Activated CD8-positive, alpha-beta memory T cell treated with anti-CD3 and anti-CD28 coated beads, Interleukin-2, amount 50 U/mL, for 48 hours (primary cell): Measurements from ENCODE around the gene HNRNPK.
A peak's percentile ranks its signal among the peaks of the same experiment; 100 is the strongest.
"Not testable (repeated sequence)": the region's sequence is repeated elsewhere in the genome, so short reads cannot be mapped to it uniquely, and the experiment has no call there.

Source experiments
- DNase-seq: peaks from one replicate; pipeline ENCODE4 v3.0.0-alpha.2; 2020

HNRNPK gene

GRCh38 chr9:83976372-83976771 lies 3.6 kb downstream of the HNRNPK start:
- DNase-seq, result no peak

DNA sequence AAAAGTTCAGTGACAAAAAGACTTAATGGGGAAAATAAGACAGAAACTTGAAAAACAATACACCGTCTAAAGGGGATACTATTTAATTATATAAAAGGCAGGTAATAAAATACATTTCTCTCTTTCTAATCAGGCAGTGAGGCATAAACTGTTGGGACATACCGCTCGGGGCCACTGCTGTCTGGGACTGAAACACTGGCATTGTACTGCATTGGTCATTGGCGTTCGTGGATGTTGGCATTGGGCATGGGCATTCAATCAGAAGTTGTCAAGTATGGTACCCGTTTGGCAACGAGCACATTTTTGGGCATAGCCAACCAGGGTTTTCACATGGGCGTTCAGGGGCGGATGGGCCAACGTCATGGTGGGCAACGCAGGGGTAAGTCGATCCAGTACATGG lies 4.7 kb downstream of the HNRNPK start:
- no peak for DNase-seq

GRCh38 chr9:83972286-83972685 lies 7.7 kb downstream of the HNRNPK start:
- no peak for DNase-seq

- DNase-seq, result no peak
Measured at GRCh38 chr9:83971485-83971884, 8.5 kb downstream of the HNRNPK start.

DNA sequence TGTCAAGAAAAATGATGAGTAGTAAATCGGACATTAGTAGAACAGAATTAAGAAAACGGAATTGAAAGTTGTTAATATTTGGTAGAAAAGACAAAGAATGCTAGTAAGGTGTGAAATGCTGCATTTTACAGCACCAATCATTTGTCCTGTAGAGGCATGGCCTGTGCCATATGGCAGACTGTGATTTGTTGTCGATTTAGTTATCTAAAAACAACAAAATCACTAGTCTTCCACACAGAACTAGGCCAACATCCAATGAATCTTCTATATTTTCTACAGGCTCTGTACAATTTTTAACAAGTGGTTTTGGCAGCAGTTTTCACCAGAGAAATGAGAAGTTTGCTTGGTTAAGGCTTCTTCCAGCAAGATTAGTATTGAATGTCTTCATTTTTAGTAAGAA lies 10.4 kb downstream of the HNRNPK start:
- DNase-seq, result no peak

GRCh38 chr9:83967073-83967472 lies 12.9 kb downstream of the HNRNPK start:
- DNase-seq, result no peak

- DNase-seq, result no peak
Measured at GRCh38 chr9:83966209-83966582, 13.8 kb downstream of the HNRNPK start.

- DNase-seq, result no peak
Measured at GRCh38 chr9:83965350-83966208, 14.4 kb downstream of the HNRNPK start.

DNA sequence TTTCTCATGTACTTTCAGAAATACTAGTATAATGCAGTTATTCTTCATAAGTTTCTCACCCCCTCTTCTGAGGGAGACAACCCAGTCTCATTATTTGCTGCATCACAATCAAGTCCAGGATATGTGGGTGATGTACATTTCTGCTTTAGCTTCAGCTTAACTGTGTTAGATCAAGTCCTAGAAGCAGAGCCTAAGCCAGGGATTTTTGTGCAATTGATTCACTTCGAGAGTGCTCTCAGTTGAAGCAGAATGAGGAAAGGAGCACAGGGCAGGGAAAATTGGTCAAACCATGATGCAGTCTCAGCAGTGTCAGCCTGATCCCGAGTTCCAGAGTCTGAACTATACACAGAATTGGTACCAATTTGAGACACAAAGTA lies 15.1 kb downstream of the HNRNPK start:
- DNase-seq, result no peak

- no peak for DNase-seq
Measured at GRCh38 chr9:83962165-83962564, 17.9 kb downstream of the HNRNPK start.

GRCh38 chr9:83960991-83961390 lies 19.0 kb downstream of the HNRNPK start:
- DNase-seq, result no peak

DNA sequence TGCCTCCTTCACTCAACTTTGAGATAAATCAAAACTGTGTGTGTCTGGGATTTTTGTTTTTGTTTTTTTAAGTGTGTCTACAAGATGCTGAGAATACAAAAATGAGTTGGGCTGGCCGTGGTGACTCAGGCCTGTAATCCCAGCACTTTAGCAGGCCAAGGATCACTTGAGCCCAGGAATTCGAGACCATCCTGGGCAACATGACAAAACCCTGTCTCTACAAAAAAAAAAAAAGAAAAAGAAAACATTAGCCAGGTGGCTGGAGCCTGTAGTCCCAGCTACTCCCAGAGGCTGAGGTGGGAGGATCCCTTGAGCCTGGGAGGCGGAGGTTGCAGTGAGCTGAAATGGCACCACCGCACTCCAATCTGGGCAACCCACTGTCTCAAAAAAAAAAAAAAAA lies 21.0 kb downstream of the HNRNPK start:
- DNase-seq, result no peak

GRCh38 chr9:83957248-83957513 lies 22.8 kb downstream of the HNRNPK start:
- no peak for DNase-seq

DNA sequence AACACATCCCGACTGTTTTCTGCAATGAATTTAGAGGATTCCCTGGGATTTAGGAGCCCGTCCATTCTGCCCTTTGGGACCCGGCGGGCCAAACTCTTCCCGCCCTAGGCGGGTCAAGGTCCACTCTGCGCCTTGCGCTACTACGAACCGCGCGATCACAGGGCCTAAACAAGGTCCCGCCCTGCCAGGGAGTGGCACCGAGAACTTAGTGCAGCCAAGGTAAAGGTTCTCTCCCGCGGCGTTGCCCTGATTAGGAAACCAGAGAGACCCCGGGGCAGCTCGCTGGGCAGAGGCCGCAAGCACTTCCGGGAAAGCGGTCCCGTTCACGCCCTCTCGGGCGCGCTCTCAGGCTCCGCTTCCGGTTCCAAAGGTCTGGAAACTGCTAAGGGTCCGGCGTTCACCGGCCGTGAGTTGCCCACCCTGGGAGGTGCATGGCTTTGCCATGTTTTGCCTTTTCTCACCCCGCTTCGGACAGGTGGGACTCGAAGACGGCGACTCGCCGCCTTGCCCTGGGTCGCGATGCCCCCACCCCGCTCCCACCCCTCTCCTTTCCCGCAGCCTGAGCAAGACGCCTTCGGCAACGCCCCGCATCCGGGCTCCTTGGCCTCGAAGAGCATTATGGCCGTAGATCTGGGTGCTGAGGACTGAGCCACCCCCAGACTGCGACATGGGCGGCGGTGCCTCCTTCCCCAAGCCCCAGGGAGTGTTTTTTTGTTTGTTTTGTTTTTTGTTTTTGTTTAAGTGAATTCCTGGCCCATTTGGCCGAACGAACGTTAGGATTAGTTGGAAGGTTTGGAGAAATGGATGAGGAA lies 23.4 kb downstream of the HNRNPK start:
- peak; percentile 86 for DNase-seq

GRCh38 chr9:83956086-83956435 lies 24.0 kb downstream of the HNRNPK start:
- peak; percentile 76 for DNase-seq

DNA sequence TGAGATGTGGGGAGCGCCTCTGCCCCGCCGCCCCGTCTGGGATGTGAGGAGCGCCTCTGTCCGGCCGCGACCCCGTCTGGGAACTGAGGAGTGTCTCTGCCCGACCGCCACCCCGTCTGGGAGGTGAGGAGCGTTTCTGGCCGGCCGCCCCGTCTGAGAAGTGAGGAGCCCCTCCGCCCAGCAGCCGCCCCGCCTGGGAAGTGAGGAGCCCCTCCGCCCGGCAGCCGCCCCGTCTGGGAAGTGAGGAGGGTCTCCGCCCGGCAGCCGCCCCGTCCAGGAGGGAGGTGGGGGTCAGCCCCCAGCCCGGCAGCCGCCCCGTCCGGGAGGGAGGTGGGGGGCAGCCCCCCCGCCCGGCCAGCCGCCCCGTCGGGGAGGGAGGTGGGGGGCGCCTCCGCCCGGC lies 31.9 kb downstream of the HNRNPK start:
- DNase-seq, result not testable (repeated sequence)

DNA sequence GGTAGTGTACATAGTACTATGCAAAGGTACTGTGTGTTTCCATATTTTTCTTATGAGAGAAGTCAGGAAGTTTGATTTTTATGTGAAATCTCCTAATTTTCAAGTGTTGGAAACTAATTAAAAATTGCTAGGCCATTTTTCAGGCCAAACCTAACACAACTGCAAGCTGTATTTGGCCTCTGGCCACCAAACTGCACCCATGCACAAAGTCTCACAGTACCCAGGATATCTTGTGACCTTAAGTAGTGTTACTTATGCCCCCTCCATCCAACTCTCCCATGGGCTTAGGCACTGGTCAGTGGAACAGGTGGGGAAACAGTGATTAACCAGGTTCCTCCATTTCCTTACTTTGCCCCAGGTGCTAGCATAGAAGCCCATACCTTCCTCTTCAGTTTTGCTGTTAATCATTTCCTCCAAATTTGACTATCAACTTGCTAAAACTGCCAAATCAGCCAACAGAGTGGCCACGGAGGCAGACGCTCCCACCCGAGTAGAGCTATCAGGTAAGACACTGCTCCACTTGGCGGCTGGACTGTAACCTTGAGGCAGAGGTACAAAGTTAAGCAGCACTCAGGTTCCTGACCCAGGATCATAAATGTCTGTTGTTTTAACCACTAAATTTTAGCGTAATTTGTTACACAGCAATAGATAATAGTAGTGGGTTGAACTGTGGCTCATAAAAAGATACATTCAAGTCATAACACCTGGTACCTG lies 39.3 kb downstream of the HNRNPK start:
- DNase-seq, result no peak

DNA sequence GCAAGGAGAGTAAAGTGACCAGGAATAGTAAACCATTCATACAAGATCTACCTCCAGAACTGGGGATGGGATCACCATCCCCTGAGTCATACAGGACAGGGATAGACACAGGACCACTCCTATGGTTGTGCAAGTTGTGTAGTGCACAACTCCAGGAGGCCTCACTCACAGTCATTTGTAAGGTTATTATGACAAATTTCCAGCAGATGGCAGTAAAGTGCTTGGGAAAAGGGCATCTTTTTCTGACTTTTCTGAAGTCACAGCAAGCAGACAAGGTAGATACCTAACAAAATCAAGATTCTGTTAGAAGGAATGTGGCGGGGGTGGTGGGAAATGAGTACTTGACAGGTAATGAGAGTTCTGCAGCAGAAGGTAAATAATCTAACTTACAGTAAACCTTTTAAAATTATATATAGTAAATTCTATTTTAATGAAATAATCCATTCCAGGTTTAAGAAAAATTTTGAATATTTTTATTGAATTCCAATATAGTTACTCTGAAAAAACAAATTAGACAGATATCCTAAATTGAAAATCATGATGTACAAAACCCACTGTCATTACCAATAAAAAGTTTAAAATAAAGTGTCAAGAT lies 42.1 kb downstream of the HNRNPK start:
- no peak for DNase-seq

GRCh38 chr9:83936523-83936922 lies 43.5 kb downstream of the HNRNPK start:
- DNase-seq, result no peak

DNA sequence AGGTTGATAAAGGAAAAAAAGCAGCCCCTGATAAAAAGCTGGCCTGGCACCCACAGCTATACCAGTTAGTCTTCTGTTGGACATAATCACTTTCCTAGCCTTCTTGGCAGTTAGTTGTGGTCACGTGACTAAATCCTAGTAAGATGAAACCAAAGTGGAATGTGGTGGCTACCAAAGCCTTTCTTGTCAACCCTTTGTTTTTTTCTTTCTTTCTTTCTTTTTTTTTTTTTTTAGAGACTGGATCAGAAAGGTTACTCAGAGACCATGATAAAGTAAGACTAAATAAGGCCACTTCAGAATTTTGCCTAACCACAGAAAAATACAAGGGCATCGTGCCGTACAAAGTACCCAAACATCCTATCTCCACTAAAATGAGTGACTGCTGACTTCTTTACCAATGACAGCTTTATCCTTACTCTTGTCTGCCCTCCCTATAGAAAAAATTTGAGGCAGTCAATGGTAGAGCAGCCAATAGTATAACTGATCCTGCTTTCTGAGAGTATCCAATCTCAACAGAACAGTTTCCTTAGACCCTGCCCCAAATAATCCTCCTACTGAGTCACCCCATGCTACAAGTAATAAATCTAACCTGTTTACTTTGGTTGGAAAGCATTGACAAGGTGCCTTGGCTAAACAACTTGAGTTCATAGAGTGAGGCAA lies 44.6 kb downstream of the HNRNPK start:
- no peak for DNase-seq

DNA sequence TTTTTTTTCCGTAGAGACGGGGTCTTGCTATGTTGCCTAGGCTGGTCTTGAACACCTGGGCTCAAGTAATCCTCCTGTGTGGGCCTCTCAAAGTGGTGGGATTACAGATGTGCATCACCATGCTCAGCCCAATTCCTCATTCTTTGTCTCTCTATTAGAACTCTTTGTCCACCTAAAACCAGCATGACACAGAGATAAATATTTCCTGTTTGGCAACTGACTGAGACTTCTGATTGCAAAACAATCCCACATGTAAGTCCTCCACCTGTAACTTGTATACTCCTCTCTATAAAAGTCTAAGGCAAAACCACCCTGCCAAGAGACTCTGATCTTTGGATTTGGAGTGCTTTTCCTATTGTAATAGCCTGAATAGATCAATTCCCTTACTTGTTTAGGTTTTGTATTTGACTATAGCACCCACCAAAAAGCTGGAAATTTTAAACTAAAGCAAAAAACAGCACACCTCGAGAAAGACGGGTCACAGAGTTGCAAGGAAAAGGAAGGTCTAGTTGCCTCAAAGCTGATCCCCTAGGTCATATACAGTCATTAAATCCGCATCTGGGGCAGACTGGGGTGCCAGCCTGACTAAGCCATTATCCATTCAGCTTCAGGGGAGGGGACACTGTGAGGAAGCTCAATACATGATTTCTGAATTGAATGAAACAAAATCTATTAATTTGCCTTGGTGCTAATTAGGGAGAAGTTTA lies 45.3 kb downstream of the HNRNPK start:
- no peak for DNase-seq

DNA sequence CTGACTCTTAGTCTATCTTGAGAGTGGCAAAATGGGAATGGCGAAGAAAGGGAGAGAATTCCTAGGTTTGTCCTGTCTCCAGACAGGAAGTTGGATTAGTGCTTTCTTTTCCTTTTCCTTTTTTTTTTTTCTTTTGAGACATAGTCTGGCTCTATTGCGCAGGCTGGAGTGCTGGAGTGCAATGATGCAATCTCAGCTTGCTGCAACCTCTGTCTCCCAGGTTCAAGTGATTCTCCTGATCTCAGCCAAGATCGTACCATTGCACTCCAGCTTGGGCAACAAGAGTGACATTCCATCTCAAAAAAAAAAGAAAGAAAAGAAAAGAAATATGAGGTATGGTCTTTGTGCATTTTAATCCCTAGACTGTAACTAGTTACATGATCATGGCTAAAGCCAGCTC lies 46.2 kb downstream of the HNRNPK start:
- no peak for DNase-seq
